ENCODE data around the gene PCDHA1. TPM values are rescaled to one million over a fixed set of nuclear protein-coding genes. Genes with fewer than 3 reads are reported as not detected.
"Not testable (repeated sequence)": the region's sequence is repeated elsewhere in the genome, so short reads cannot be mapped to it uniquely, and the experiment has no call there.

PCDHA1 gene
- total RNA-seq, 1 donor from 2014 or later, result not detected

DNA sequence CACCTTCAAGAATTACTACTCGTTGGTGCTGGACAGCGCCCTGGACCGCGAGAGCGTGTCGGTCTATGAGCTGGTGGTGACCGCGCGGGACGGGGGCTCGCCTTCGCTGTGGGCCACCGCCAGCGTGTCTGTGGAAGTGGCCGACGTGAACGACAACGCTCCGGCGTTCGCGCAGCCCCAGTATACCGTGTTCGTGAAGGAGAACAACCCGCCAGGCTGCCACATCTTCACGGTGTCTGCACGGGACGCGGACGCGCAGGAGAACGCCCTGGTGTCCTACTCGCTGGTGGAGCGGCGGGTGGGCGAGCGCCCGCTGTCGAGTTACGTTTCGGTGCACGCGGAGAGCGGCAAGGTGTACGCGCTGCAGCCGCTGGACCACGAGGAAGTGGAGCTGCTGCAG lies 37.0 kb downstream of the PCDHA1 start:
- intact Hi-C loops (cut with micrococcal nuclease); H3K27ac Mint-ChIP-seq; H3K4me3 Mint-ChIP-seq; H3K36me3 Mint-ChIP-seq (ENCODE audit: low read depth); H3K4me1 Mint-ChIP-seq (ENCODE audit: low read depth); H3K27me3 Mint-ChIP-seq (ENCODE audit: insufficient read depth); DNase-seq (ENCODE audit: low spot score): not testable (repeated sequence)
- H3K9me3 Mint-ChIP-seq, result peaks cover 26% of the 10 kb centered on the region

GRCh38 chr5:140823475-140823874 lies 37.5 kb downstream of the PCDHA1 start:
- Mint-ChIP-seq H3K36me3 (ENCODE audit: low read depth) (peaks cover 2% of the 10 kb centered on the region), H3K4me3 (no peak overlapping the region), H3K27ac (no peak overlapping the region), H3K9me3 (peaks cover 31% of the 10 kb centered on the region), H3K4me1 (ENCODE audit: low read depth) (no peaks in the 10 kb centered on the region), H3K27me3 (ENCODE audit: insufficient read depth) (peaks cover 2% of the 10 kb centered on the region)
- intact Hi-C loops (cut with micrococcal nuclease), result no loop called here
- DNase-seq (ENCODE audit: low spot score), result no peak

GRCh38 chr5:140827704-140828361 lies 41.9 kb downstream of the PCDHA1 start, which contains the start of gene PCDHA6:
PCDHA6 (plus strand) TSS chr5:140827960; CDS start chr5:140828092, 132 bp downstream.
- H3K27me3 Mint-ChIP-seq (ENCODE audit: insufficient read depth), result peaks cover 2% of the 10 kb centered on the region
- intact Hi-C loops (cut with micrococcal nuclease), result no loop called here

DNA sequence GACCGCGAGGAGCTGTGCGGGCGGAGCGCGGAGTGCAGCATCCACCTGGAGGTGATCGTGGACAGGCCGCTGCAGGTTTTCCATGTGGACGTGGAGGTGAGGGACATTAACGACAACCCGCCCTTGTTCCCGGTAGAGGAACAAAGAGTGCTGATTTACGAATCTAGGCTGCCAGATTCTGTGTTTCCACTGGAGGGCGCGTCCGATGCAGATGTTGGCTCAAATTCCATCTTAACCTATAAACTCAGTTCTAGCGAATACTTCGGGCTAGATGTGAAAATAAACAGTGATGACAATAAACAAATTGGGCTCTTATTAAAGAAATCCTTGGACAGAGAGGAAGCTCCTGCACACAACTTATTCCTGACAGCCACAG lies 42.4 kb downstream of the PCDHA1 start:
- H3K27ac Mint-ChIP-seq, result no peak overlapping the region
- H3K27me3 Mint-ChIP-seq (ENCODE audit: insufficient read depth), result peaks cover 2% of the 10 kb centered on the region
- peaks cover 2% of the 10 kb centered on the region for H3K36me3 Mint-ChIP-seq (ENCODE audit: low read depth)
- H3K9me3 Mint-ChIP-seq, result peaks cover 43% of the 10 kb centered on the region
- DNase-seq (ENCODE audit: low spot score), result no peak
- no peak overlapping the region for H3K4me3 Mint-ChIP-seq
- intact Hi-C loops (cut with micrococcal nuclease), result no loop called here
- H3K4me1 Mint-ChIP-seq (ENCODE audit: low read depth), result no peaks in the 10 kb centered on the region

More at GRCh38 chr5:140827704-140828361, 41.9 kb downstream of the PCDHA1 start, which contains the start of gene PCDHA6:
- Mint-ChIP-seq H3K4me3 (no peak within 1 kb of the TSS), H3K9me3 (peaks cover 39% of the 10 kb centered on the region), H3K27ac (no peak within 1 kb of the TSS), H3K4me1 (ENCODE audit: low read depth) (no peaks in the 10 kb centered on the region), H3K36me3 (ENCODE audit: low read depth) (peaks cover 2% of the 10 kb centered on the region)
- DNase-seq (ENCODE audit: low spot score), result no peak

DNA sequence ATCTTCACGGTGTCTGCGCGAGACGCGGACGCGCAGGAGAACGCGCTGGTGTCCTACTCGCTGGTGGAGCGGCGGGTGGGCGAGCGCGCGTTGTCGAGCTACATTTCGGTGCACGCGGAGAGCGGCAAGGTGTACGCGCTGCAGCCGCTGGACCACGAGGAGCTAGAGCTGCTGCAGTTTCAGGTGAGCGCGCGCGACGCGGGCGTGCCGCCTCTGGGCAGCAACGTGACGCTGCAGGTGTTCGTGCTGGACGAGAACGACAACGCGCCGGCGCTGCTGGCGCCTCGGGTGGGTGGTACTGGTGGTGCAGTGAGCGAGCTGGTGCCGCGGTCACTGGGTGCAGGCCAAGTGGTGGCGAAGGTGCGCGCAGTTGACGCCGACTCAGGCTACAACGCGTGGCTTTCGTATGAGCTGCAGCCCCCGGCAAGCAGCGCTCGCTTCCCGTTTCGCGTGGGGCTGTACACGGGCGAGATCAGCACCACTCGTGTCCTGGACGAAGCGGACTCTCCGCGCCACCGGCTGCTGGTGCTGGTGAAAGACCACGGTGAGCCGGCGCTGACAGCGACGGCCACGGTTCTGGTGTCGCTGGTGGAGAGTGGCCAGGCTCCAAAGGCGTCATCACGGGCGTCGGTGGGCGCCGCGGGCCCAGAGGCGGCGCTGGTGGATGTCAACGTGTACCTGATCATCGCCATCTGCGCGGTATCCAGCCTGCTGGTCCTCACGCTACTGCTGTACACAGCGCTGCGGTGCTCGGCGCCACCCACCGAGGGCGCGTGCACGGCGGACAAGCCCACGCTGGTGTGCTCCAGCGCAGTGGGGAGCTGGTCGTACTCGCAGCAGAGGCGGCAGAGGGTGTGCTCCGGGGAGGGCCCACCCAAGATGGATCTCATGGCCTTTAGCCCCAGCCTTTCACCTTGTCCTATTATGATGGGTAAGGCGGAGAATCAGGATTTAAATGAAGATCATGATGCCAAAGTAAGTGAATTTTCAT lies 43.9 kb downstream of the PCDHA1 start:
- H3K4me3 Mint-ChIP-seq; H3K4me1 Mint-ChIP-seq (ENCODE audit: low read depth); H3K27ac Mint-ChIP-seq; H3K36me3 Mint-ChIP-seq (ENCODE audit: low read depth); H3K27me3 Mint-ChIP-seq (ENCODE audit: insufficient read depth); DNase-seq (ENCODE audit: low spot score): not testable (repeated sequence)
- intact Hi-C loops (cut with micrococcal nuclease), result loop anchor here (5.0 kb wide), 1 partner anchor 47 kb away; the partner anchor contains the start of gene PCDHA12
- peaks cover 43% of the 10 kb centered on the region for H3K9me3 Mint-ChIP-seq

GRCh38 chr5:140833993-140834392 lies 48.1 kb downstream of the PCDHA1 start, which contains the start of gene PCDHA7:
PCDHA7 (plus strand) TSS chr5:140834269; CDS start chr5:140834384, 115 bp downstream.
- Mint-ChIP-seq H3K4me3 (no peak within 1 kb of the TSS), H3K27me3 (ENCODE audit: insufficient read depth) (no peaks in the 10 kb centered on the region), H3K27ac (no peak within 1 kb of the TSS), H3K9me3 (peaks cover 23% of the 10 kb centered on the region), H3K36me3 (ENCODE audit: low read depth) (no peaks in the 10 kb centered on the region), H3K4me1 (ENCODE audit: low read depth) (no peaks in the 10 kb centered on the region)
- no peak for DNase-seq (ENCODE audit: low spot score)
- intact Hi-C loops (cut with micrococcal nuclease), result loop anchor here (5.0 kb wide), 1 partner anchor 43 kb away; the partner anchor contains the start of gene PCDHA12

DNA sequence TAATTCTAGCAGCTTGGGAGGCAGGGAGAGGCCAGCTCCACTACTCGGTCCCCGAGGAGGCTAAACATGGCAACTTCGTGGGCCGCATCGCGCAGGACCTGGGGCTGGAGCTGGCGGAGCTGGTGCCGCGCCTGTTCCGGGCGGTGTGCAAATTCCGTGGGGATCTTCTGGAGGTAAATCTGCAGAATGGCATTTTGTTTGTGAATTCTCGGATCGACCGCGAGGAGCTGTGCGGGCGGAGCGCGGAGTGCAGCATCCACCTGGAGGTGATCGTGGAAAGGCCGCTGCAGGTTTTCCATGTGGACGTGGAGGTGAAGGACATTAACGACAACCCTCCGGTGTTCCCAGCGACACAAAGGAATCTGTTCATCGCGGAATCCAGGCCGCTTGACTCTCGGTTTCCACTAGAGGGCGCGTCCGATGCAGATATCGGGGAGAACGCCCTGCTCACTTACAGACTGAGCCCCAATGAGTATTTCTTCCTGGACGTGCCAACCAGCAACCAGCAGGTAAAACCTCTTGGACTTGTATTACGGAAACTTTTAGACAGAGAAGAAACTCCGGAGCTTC lies 48.6 kb downstream of the PCDHA1 start:
- H3K27me3 Mint-ChIP-seq (ENCODE audit: insufficient read depth); H3K4me3 Mint-ChIP-seq; DNase-seq (ENCODE audit: low spot score); H3K27ac Mint-ChIP-seq; H3K4me1 Mint-ChIP-seq (ENCODE audit: low read depth); H3K36me3 Mint-ChIP-seq (ENCODE audit: low read depth): not testable (repeated sequence)
- intact Hi-C loops (cut with micrococcal nuclease), result loop anchor here (5.0 kb wide), 1 partner anchor 43 kb away; the partner anchor contains the start of gene PCDHA12
- H3K9me3 Mint-ChIP-seq, result peaks cover 24% of the 10 kb centered on the region

- no peaks in the 10 kb centered on the region for H3K4me1 Mint-ChIP-seq (ENCODE audit: low read depth)
- H3K36me3 Mint-ChIP-seq (ENCODE audit: low read depth), result no peaks in the 10 kb centered on the region
- intact Hi-C loops (cut with micrococcal nuclease), result no loop called here
- H3K27ac Mint-ChIP-seq, result no peak overlapping the region
- no peak overlapping the region for H3K4me3 Mint-ChIP-seq
- no peak for DNase-seq (ENCODE audit: low spot score)
- H3K9me3 Mint-ChIP-seq, result peaks cover 29% of the 10 kb centered on the region
- no peaks in the 10 kb centered on the region for H3K27me3 Mint-ChIP-seq (ENCODE audit: insufficient read depth)
Observed at GRCh38 chr5:140835622-140836510, 49.9 kb downstream of the PCDHA1 start.

GRCh38 chr5:140840978-140841962 lies 55.3 kb downstream of the PCDHA1 start, which contains the start of gene PCDHA8:
PCDHA8 (plus strand) TSS chr5:140841187; CDS start chr5:140841322, 135 bp downstream.
- no peak for DNase-seq (ENCODE audit: low spot score)
- intact Hi-C loops (cut with micrococcal nuclease), result loop anchor here (5.0 to 10.0 kb wide), 2 partner anchors 39 to 574 kb away; partner anchors contain the start of genes PCDHA3, PCDHGA10 and PCDHGB7
- peaks cover 27% of the 10 kb centered on the region for H3K9me3 Mint-ChIP-seq
- no peaks in the 10 kb centered on the region for H3K36me3 Mint-ChIP-seq (ENCODE audit: low read depth)
- H3K4me1 Mint-ChIP-seq (ENCODE audit: low read depth), result no peaks in the 10 kb centered on the region
- H3K4me3 Mint-ChIP-seq, result no peak within 1 kb of the TSS
- H3K27ac Mint-ChIP-seq, result no peak within 1 kb of the TSS
- H3K27me3 Mint-ChIP-seq (ENCODE audit: insufficient read depth), result no peaks in the 10 kb centered on the region

DNA sequence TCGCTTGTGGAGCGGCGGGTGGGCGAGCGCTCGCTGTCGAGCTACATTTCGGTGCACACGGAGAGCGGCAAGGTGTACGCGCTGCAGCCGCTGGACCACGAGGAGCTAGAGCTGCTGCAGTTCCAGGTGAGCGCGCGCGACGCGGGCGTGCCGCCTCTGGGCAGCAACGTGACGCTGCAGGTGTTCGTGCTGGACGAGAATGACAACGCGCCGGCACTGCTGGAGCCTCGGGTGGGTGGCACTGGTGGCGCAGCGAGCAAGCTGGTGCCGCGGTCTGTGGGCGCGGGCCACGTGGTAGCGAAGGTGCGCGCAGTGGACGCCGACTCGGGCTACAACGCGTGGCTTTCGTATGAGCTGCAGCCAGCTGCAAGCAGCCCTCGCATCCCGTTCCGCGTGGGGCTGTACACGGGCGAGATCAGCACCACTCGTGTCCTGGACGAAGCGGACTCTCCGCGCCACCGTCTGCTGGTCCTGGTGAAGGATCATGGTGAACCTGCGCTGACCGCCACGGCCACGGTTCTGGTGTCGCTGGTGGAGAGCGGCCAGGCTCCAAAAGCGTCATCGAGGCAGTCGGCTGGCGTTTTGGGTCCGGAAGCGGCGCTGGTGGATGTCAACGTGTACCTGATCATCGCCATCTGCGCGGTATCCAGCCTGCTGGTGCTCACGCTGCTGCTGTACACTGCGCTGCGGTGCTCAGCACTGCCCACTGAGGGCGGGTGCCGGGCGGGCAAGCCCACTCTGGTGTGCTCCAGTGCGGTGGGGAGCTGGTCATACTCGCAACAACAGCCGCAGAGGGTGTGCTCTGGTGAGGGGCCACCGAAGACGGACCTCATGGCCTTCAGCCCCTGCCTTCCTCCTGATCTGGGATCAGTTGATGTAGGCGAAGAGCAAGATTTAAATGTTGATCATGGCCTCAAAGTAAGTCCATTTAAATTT lies 57.1 kb downstream of the PCDHA1 start:
- intact Hi-C loops (cut with micrococcal nuclease), result loop anchor here (5.0 to 10.0 kb wide), 2 partner anchors 41 to 572 kb away; partner anchors contain the start of genes PCDHA3, PCDHGA10 and PCDHGB7
- Mint-ChIP-seq H3K36me3 (ENCODE audit: low read depth) (no peaks in the 10 kb centered on the region), H3K9me3 (peaks cover 33% of the 10 kb centered on the region), H3K27ac (no peak overlapping the region), H3K27me3 (ENCODE audit: insufficient read depth) (no peaks in the 10 kb centered on the region), H3K4me1 (ENCODE audit: low read depth) (no peaks in the 10 kb centered on the region), H3K4me3 (no peak overlapping the region)
- no peak for DNase-seq (ENCODE audit: low spot score)
